Prostate gland (tissue), 2 donors: ENCODE data around the gene POMP.

Experiments
- CTCF ChIP-seq, 4 experiments: fragments of 200-600 bp in 2 of 4; fragments of 450-650 bp in 2 of 4; sonication (generic) in 2 of 4; IDR thresholded peaks; 1 replicate in 3 of 4; 2 replicates in 1 of 4; pipeline ENCODE4 v1.5.1; 2016 to 2019; ENCODE audit warnings: antibody characterized with exemption in 4 of 4, mild to moderate bottlenecking in 2 of 4, moderate library complexity in 2 of 4
- POLR2A ChIP-seq: fragments of 450-650 bp; IDR thresholded peaks from one replicate; pipeline ENCODE4 v1.6.1; 2016; ENCODE audit warnings: antibody characterized with exemption, mild to moderate bottlenecking

GRCh38 chr13:28636677-28637317 is 22.1 kb upstream of the POMP start:
- TF ChIP-seq CTCF (IDR thresholded peaks at IDR 0.05) (peak in 3 of 4 experiments; percentile 22 to 67 (median 53)), POLR2A (no peak)
